DND-41 (cell line): Measurements from ENCODE around the gene PIP4K2A.

Experiments used
- EZH2 ChIP-seq: IDR thresholded peaks from 3 replicates; pipeline ENCODE4 v1.6.1; 2012; ENCODE audit warnings: borderline replicate concordance, low read depth, mild to moderate bottlenecking, moderate library complexity, low read length, inconsistent platforms; ENCODE audit not compliant: severe bottlenecking
- TF ChIP-seq, protein P1 (sequence below): IDR thresholded peaks from 2 replicates; pipeline ENCODE4 v1.5.1; 2012; ENCODE audit warnings: borderline replicate concordance, low read length, moderate library complexity, mild to moderate bottlenecking; ENCODE audit not compliant: poor library complexity, severe bottlenecking; ENCODE audit errors: extremely low read depth

DNA sequence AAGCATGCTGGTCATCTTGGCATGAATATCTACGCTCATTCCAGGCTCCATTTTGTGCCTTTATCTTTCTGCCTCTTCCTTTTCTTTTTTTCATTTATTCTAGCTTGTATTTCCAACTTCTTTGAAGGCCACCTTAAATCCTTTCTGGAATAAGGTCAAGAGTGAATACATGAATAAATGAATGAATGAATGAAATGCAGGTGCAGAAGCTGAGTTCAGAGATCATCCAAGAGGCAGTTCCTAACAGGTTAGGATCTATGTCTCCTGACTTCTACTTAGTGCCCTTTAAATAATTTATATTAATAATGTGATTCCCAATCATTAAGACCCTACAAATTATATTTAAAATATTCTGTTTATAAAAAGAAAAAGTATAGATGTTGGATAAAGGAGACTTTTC is 125.9 kb downstream of the PIP4K2A start:
- no peak for TF ChIP-seq EZH2
- TF ChIP-seq, protein P1, sequence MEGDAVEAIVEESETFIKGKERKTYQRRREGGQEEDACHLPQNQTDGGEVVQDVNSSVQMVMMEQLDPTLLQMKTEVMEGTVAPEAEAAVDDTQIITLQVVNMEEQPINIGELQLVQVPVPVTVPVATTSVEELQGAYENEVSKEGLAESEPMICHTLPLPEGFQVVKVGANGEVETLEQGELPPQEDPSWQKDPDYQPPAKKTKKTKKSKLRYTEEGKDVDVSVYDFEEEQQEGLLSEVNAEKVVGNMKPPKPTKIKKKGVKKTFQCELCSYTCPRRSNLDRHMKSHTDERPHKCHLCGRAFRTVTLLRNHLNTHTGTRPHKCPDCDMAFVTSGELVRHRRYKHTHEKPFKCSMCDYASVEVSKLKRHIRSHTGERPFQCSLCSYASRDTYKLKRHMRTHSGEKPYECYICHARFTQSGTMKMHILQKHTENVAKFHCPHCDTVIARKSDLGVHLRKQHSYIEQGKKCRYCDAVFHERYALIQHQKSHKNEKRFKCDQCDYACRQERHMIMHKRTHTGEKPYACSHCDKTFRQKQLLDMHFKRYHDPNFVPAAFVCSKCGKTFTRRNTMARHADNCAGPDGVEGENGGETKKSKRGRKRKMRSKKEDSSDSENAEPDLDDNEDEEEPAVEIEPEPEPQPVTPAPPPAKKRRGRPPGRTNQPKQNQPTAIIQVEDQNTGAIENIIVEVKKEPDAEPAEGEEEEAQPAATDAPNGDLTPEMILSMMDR = no peak
